HEK293 (cell line): ENCODE measurements around the gene KLHL30.

ENCODE experiments used
- CTCF ChIA-PET: fragments of 350-600 bp; formaldehyde crosslinking; extraction: SDS; loops from one replicate; lab custom pipeline; 2021; ENCODE audit warnings: antibody characterized with exemption; lab: Yijun Ruan, JAX
- POLR2A ChIA-PET: fragments of 300-600 bp; formaldehyde crosslinking; extraction: SDS; loops from one replicate; lab custom pipeline; 2020; ENCODE audit warnings: antibody characterized with exemption, inconsistent platforms; lab: Yijun Ruan, JAX
- H3K27ac ChIP-seq: fragments of 200-500 bp; sonication (Bioruptor generic); 2 replicates; pipeline ENCODE4 v1.5.1; 2014; ENCODE audit warnings: low read depth, low read length, control low read depth, inconsistent platforms; ENCODE audit errors: extremely low read depth
- H3K36me3 ChIP-seq, 2 experiments: fragments of 200-500 bp in 1 of 2; sonication (Bioruptor generic) in 1 of 2; 1 replicate in 1 of 2; 2 replicates in 1 of 2; pipeline ENCODE4 v1.5.1; 2014 to 2017; ENCODE audit warnings: inconsistent platforms in 2 of 2, low read length in 2 of 2; ENCODE audit not compliant: control insufficient read depth in 2 of 2, insufficient read depth in 1 of 2
- H3K4me1 ChIP-seq: fragments of 200-500 bp; sonication (Bioruptor generic); 2 replicates; pipeline ENCODE4 v1.5.1; 2014; ENCODE audit warnings: mild to moderate bottlenecking, low read length, inconsistent platforms; ENCODE audit not compliant: control insufficient read depth, insufficient read depth
- H3K4me3 ChIP-seq: 2 replicates; pipeline ENCODE4 v1.5.1; 2011; ENCODE audit warnings: low read depth, mild to moderate bottlenecking, control low read depth, low read length, moderate library complexity
- H3K9me3 ChIP-seq: fragments of 200-500 bp; sonication (Bioruptor generic); 2 replicates; pipeline ENCODE4 v1.5.1; 2014; ENCODE audit warnings: low read depth, low read length, inconsistent platforms; ENCODE audit not compliant: control insufficient read depth, insufficient read depth
- BCL11B ChIP-seq: fragments of 450-650 bp; formaldehyde crosslinking; IDR thresholded peaks from 2 replicates; pipeline ENCODE4 v1.5.1; 2016; ENCODE audit warnings: low read depth, missing biosample characterization, missing genetic modification characterization
- CTCF ChIP-seq: fragments of 450-650 bp; formaldehyde crosslinking; IDR thresholded peaks from 2 replicates; pipeline ENCODE4 v1.5.1; 2016; ENCODE audit warnings: missing biosample characterization, missing genetic modification characterization
- GLIS1 ChIP-seq: fragments of 450-650 bp; formaldehyde crosslinking; IDR thresholded peaks from 2 replicates; pipeline ENCODE4 v1.5.1; 2016; ENCODE audit warnings: missing biosample characterization, missing genetic modification characterization
- HIC1 ChIP-seq: fragments of 450-650 bp; formaldehyde crosslinking; IDR thresholded peaks from 2 replicates; pipeline ENCODE4 v1.5.1; 2016; ENCODE audit warnings: missing biosample characterization, missing genetic modification characterization
- SP2 ChIP-seq: fragments of 450-650 bp; formaldehyde crosslinking; IDR thresholded peaks from 2 replicates; pipeline ENCODE4 v1.5.1; 2016; ENCODE audit warnings: missing biosample characterization, missing genetic modification characterization
- ZNF114 ChIP-seq: fragments of 450-650 bp; formaldehyde crosslinking; IDR thresholded peaks from 2 replicates; pipeline ENCODE4 v1.5.0; 2017; ENCODE audit warnings: missing biosample characterization, missing genetic modification characterization
- ZNF23 ChIP-seq: fragments of 450-650 bp; formaldehyde crosslinking; IDR thresholded peaks from 2 replicates; pipeline ENCODE4 v1.5.1; 2016; ENCODE audit warnings: missing biosample characterization, missing genetic modification characterization, borderline replicate concordance
- ZNF518A ChIP-seq: fragments of 450-650 bp; formaldehyde crosslinking; conservative IDR thresholded peaks from 2 replicates; pipeline ENCODE4 v1.5.1; 2016; ENCODE audit warnings: low read depth, missing biosample characterization, missing genetic modification characterization
- ZNF621 ChIP-seq: fragments of 450-650 bp; formaldehyde crosslinking; IDR thresholded peaks from 2 replicates; pipeline ENCODE4 v1.5.1; 2017; ENCODE audit warnings: missing biosample characterization, missing genetic modification characterization
- ZNF654 ChIP-seq: fragments of 450-650 bp; formaldehyde crosslinking; IDR thresholded peaks from 2 replicates; pipeline ENCODE4 v1.5.1; 2016; ENCODE audit warnings: low read depth, missing biosample characterization, missing genetic modification characterization
- ZNF677 ChIP-seq: fragments of 450-650 bp; IDR thresholded peaks from 2 replicates; pipeline ENCODE4 v1.5.0; 2018; ENCODE audit warnings: missing biosample characterization, mild to moderate bottlenecking, missing genetic modification characterization, moderate library complexity
- ZNF791 ChIP-seq: fragments of 450-650 bp; formaldehyde crosslinking; IDR thresholded peaks from 2 replicates; pipeline ENCODE4 v1.5.1; 2016; ENCODE audit warnings: missing biosample characterization, missing genetic modification characterization

KLHL30 gene

GRCh38 chr2:238159661-238160205, 21.3 kb downstream of the KLHL30 start (continued):
- TF ChIP-seq ZNF23 = no peak
- TF ChIP-seq ZNF518A (tag by site-specific recombination) = no peak
- TF ChIP-seq ZNF621 = no peak
- TF ChIP-seq SP2 = peak; percentile 21
- TF ChIP-seq ZNF677 = no peak

- ChIA-PET CTCF (interaction anchor here (0.5 to 2.7 kb wide), 10 partner anchors 9 to 303 kb away, joined by 3 to 24 read pairs (median 3); no protein-coding TSS in a partner anchor), POLR2A (interaction anchor here (1.0 to 1.3 kb wide), 2 partner anchors 42 to 103 kb away, joined by 4 read pairs; no protein-coding TSS in a partner anchor)
- H3K27ac ChIP-seq = no peak overlapping the region
These were observed 22.0 kb downstream of the KLHL30 start for GRCh38 chr2:238160206-238161129.

More at GRCh38 chr2:238160206-238161129, 22.0 kb downstream of the KLHL30 start:
- H3K9me3 ChIP-seq = no peaks in the 10 kb centered on the region
- no peaks in the 10 kb centered on the region; the same call in 1 of the 2 replicates for H3K4me1 ChIP-seq
- TF ChIP-seq GLIS1 (tag by site-specific recombination) = no peak
- TF ChIP-seq ZNF791 (tag by site-specific recombination) = no peak
- TF ChIP-seq HIC1 (tag by site-specific recombination) = peak; percentile 51; the same call in 1 of the 2 replicates
- no peak for TF ChIP-seq ZNF114
- TF ChIP-seq BCL11B (tag by site-specific recombination) = peak; percentile 48; the same call in 1 of the 2 replicates
- TF ChIP-seq CTCF = peak; percentile 95
- TF ChIP-seq ZNF654 = peak; percentile 39
- no peak overlapping the region for H3K4me3 ChIP-seq
- peaks cover 0 to 4% of the 10 kb centered on the region in 2 experiments; a peak in 1 of 3 replicates for H3K36me3 ChIP-seq
